ENCODE measurements around the gene IMPDH1.

Gene IMPDH1

DNA sequence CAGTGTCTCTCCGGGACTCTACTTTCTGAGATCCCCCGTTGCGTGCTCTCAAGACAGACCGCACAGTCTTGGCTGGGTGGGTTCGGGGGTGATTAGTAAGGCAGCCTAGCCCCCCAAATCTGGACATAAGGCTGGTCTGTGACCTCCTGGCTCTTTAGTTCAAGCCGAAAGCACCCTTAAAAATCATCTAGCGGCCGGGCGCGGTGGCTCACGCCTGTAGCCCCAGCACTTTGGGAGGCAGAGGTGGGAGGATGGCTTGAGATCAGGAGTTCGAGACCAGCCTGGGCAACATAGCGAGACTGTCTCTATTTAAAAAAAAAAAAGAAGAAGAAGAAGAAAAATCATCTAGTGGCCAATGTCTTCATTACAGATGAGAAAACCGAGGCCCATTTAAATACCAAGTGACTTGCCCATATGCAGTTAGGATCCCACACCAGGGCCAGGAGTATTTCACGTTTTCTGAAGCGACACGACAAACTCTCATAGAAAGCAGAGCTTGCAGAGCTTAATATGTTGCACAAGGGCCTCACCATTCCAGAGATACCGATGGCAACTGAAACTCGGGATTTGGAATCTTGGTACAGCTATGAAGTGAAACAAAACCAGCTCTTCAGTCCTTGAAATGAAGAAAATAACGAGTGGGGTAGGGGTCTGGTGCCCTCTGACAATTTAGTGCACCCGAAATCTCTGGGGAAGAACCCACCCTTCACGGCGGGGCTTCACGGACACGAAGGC lies 45.2 kb upstream of the IMPDH1 start:
- TF ChIP-seq EP300 (IDR thresholded peaks at IDR 0.05; ENCODE audit: borderline replicate concordance) (no peak), REST (IDR thresholded peaks at IDR 0.05; ENCODE audit: low read depth) (no peak), RAD21 (IDR thresholded peaks at IDR 0.05; ENCODE audit: low read depth) (no peak), NFIC (IDR thresholded peaks at IDR 0.05) (no peak), EGR1 (IDR thresholded peaks at IDR 0.05) (no peak), CEBPB (IDR thresholded peaks at IDR 0.05) (no peak), FOXM1 (IDR thresholded peaks at IDR 0.05; ENCODE audit: borderline replicate concordance, low read depth) (no peak), TEAD4 (IDR thresholded peaks at IDR 0.05) (no peak)
- TF ChIP-seq, protein P1, sequence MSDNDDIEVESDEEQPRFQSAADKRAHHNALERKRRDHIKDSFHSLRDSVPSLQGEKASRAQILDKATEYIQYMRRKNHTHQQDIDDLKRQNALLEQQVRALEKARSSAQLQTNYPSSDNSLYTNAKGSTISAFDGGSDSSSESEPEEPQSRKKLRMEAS (IDR thresholded peaks at IDR 0.05): no peak

DNA sequence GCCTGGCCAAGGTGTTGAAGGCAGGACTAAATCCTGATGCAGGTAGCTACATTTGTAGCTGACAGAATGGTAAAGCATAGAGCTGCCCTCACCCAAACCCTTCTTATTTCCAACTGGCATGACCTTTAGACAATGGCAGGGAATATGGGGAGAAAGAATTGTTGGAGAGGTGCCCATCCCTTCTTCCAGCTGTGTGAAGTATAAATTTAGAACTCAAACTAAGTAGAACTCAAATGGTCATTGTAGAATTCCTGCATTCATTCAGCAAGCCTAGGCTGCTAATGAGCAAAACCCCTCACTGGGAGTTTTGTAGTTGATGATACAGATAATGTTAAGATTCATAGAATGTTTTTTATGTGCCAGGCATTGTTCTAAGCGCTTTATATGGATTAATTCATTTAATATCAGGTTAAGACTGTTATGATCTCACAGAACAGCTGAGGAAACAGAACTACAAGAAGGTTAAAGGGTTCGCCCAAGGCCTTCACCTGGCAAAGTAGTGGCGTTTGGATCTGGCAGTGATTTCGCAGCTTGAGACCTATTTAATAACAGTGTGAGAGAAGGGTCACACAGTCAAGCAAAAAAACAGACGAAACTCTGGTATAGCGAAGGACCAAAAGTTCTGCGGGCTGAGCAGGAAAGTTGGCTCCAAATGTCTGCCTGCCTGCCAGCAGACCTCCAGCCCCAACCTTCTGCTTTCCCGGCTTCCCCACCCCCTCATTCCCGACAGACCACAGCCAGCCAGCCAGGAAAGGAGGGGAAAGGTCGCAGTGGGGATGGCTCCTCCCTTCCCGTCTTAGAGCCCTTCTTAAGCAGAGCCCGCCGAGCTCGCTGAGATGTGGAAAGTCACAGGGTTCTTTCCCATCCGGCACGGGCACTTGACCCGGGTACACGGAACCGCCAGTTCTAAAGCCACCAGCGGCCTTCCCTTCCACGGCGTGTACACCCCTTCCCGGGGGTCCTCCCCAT lies 44.3 kb upstream of the IMPDH1 start:
- TF ChIP-seq TCF12 (IDR thresholded peaks at IDR 0.05; ENCODE audit: low read depth) (no peak), REST (IDR thresholded peaks at IDR 0.05; ENCODE audit: low read depth) (no peak), YY1 (IDR thresholded peaks at IDR 0.05; ENCODE audit: low read depth) (no peak), CREB1 (IDR thresholded peaks at IDR 0.05; ENCODE audit: low read depth) (no peak)
- TF ChIP-seq, protein P1 (IDR thresholded peaks at IDR 0.05): no peak

DNA sequence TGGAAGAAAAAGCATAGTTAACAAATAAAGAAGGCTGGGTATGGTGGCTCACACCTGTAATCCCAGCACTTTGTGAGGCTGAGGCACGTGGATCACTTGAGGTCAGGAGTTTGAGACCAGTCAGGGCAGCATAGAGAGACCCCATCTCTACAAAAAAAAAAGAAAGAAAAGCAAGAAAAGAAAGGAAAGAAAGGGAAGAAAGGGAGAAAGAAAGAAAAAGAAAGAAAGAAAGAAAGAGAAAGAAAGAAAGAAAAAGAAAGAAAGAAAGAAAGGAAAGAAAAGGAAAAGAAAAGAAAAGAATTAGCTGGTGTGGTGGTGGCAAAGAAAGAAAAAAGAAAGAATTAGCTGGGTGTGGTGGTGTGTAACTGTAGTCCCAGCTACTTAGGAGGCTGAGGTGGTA lies 42.8 kb upstream of the IMPDH1 start:
- TF ChIP-seq FOXM1 (IDR thresholded peaks at IDR 0.05; ENCODE audit: borderline replicate concordance, low read depth) (no peak), YY1 (IDR thresholded peaks at IDR 0.05; ENCODE audit: low read depth) (no peak), RAD21 (IDR thresholded peaks at IDR 0.05; ENCODE audit: low read depth) (no peak), EGR1 (IDR thresholded peaks at IDR 0.05) (no peak), CEBPB (IDR thresholded peaks at IDR 0.05) (no peak), EP300 (IDR thresholded peaks at IDR 0.05; ENCODE audit: borderline replicate concordance) (no peak), TAF1 (IDR thresholded peaks at IDR 0.05; ENCODE audit: low read depth) (no peak), REST (IDR thresholded peaks at IDR 0.05; ENCODE audit: low read depth) (no peak), ZBTB7A (IDR thresholded peaks at IDR 0.05; ENCODE audit: low read depth) (no peak), TEAD4 (IDR thresholded peaks at IDR 0.05) (no peak), NFIC (IDR thresholded peaks at IDR 0.05) (no peak), TCF12 (IDR thresholded peaks at IDR 0.05; ENCODE audit: low read depth) (no peak), CREB1 (IDR thresholded peaks at IDR 0.05; ENCODE audit: low read depth) (no peak)
- TF ChIP-seq, protein P1 (IDR thresholded peaks at IDR 0.05): no peak
- TF ChIP-seq, protein P2, sequence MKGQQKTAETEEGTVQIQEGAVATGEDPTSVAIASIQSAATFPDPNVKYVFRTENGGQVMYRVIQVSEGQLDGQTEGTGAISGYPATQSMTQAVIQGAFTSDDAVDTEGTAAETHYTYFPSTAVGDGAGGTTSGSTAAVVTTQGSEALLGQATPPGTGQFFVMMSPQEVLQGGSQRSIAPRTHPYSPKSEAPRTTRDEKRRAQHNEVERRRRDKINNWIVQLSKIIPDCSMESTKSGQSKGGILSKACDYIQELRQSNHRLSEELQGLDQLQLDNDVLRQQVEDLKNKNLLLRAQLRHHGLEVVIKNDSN (IDR thresholded peaks at IDR 0.05): no peak

DNA sequence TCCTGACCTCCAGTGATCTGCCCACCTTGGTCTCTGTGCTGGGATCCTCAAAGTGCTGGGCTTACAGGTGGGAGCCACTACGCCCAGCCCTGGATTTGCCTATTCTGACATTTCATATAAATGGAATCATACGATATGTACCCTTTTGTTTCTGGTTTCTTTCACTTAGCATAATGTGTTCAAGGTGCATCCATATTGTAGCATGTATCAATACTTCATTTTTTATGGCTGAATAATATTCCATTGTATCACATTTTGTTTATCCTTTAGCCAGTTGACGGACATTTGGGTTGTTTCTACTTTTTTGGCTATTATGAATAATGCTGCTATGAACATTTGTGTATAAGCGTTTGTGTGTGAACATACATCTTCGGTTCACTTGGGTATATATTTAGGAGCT lies 41.1 kb upstream of the IMPDH1 start:
- TF ChIP-seq NFIC (IDR thresholded peaks at IDR 0.05) (no peak), YY1 (IDR thresholded peaks at IDR 0.05; ENCODE audit: low read depth) (no peak), REST (IDR thresholded peaks at IDR 0.05; ENCODE audit: low read depth) (no peak), TAF1 (IDR thresholded peaks at IDR 0.05; ENCODE audit: low read depth) (no peak), ZBTB7A (IDR thresholded peaks at IDR 0.05; ENCODE audit: low read depth) (no peak), TEAD4 (IDR thresholded peaks at IDR 0.05) (no peak), EP300 (IDR thresholded peaks at IDR 0.05; ENCODE audit: borderline replicate concordance) (no peak), RAD21 (IDR thresholded peaks at IDR 0.05; ENCODE audit: low read depth) (no peak), CREB1 (IDR thresholded peaks at IDR 0.05; ENCODE audit: low read depth) (no peak), EGR1 (IDR thresholded peaks at IDR 0.05) (no peak), TCF12 (IDR thresholded peaks at IDR 0.05; ENCODE audit: low read depth) (no peak), FOXM1 (IDR thresholded peaks at IDR 0.05; ENCODE audit: borderline replicate concordance, low read depth) (no peak), CEBPB (IDR thresholded peaks at IDR 0.05) (no peak)
- TF ChIP-seq, protein P1 (IDR thresholded peaks at IDR 0.05): no peak
- TF ChIP-seq, protein P2 (IDR thresholded peaks at IDR 0.05): no peak

Data from Ishikawa (cell line).